GM12801 (cell line): ENCODE measurements around the gene MKLN1.

ENCODE experiments used
- CTCF ChIP-seq: IDR thresholded peaks from one replicate; pipeline ENCODE4 v1.5.1; 2011; ENCODE audit warnings: control low read depth; ENCODE audit not compliant: insufficient read length; ENCODE audit errors: extremely low read depth

MKLN1 gene

GRCh38 chr7:131321656-131322055 is 6.0 kb upstream of the MKLN1 start:
- TF ChIP-seq CTCF, result no peak

GRCh38 chr7:131322061-131322460 is 5.6 kb upstream of the MKLN1 start:
- no peak for TF ChIP-seq CTCF

- no peak for TF ChIP-seq CTCF
Observed at GRCh38 chr7:131322861-131323260, 4.8 kb upstream of the MKLN1 start.

GRCh38 chr7:131325179-131325840 is 2.4 kb upstream of the MKLN1 start:
- TF ChIP-seq CTCF, result no peak

GRCh38 chr7:131326576-131326975 is 1.1 kb upstream of the MKLN1 start:
- TF ChIP-seq CTCF, result no peak

- TF ChIP-seq CTCF, result no peak
Observed at GRCh38 chr7:131327049-131327625, 539 bp upstream of the MKLN1 start.

- no peak for TF ChIP-seq CTCF
Observed at GRCh38 chr7:131328377-131329175, 900 bp downstream of the MKLN1 start.
